Mesangial cell (primary cell): ENCODE data around the gene SGCG. TPM values are rescaled to one million over a fixed set of nuclear protein-coding genes. Genes with fewer than 3 reads are reported as not detected.

Source experiments
- total RNA-seq: library from RNA; depleted of rRNA; stranded (reverse); fragments of >200 nt; gene quantifications from 2 replicates; pipeline ENCODE4 v1.2.3, GENCODE V29; 2015

The SGCG gene, protein sequence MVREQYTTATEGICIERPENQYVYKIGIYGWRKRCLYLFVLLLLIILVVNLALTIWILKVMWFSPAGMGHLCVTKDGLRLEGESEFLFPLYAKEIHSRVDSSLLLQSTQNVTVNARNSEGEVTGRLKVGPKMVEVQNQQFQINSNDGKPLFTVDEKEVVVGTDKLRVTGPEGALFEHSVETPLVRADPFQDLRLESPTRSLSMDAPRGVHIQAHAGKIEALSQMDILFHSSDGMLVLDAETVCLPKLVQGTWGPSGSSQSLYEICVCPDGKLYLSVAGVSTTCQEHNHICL
- 0.16 and 1.1 TPM in 2 replicates for total RNA-seq

DNA sequence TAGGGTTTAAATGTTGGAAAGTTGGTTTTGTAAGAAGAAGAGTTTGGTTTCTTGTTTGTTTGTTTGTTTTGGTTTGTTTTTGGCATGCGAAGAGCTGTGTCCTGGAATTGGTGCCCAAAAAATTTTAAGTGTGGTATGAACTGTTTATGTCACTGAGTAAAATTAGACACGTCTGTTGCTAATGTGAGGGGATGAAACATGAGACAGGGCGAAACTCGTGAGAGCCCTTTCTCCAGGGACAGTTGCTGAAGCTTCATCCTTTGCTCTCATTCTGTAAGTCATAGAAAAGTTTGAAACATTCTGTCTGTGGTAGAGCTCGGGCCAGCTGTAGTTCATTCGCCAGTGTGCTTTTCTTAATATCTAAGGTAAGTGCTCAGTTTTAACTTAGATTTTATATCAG is at the start of gene SGCG:
Gene SGCG (plus strand): TSS at position 269 of the 400 bp plus-strand sequence. CDS start 22,716 bp downstream, outside the sequence.

